ENCODE measurements around the gene FN3KRP.

DNA sequence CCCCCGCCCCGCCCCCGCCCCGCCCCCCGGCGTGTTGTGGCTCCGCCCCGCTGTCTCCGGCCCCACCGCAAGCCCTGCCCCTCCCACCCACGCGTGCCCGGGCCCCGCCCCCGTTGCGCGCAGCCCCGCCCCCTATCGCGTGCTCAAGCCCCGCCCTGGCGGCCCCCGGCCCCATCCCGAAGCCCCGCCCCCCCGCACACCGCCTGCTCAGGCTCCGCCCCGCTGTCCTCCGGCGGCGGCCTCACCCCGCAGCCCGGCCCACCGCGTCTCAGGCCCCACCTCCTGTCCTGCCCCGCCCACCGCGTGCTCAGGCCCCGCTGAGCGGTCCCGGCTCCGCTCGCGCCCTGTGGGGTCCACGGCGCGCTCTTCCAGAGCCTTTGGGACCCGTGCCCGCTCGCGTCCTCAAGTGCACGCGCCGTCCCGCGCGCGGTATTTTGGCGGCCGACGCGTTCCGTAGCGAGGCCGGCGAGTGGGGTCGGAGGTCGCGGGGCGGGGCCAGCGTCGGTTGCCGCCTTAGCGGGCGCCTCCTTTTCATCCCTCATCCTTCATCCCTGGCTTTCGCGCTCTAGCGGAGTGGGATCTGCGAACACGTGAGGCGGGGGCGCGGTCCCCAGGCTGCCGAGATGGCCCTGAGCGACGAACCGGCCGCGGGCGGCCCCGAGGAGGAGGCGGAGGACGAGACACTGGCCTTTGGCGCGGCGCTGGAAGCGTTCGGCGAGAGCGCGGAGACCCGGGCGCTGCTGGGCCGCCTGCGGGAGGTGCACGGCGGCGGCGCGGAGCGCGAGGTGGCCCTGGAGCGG, 35.3 kb downstream of the FN3KRP start, which contains the start of gene TBCD:
- TF ChIP-seq, protein P1, sequence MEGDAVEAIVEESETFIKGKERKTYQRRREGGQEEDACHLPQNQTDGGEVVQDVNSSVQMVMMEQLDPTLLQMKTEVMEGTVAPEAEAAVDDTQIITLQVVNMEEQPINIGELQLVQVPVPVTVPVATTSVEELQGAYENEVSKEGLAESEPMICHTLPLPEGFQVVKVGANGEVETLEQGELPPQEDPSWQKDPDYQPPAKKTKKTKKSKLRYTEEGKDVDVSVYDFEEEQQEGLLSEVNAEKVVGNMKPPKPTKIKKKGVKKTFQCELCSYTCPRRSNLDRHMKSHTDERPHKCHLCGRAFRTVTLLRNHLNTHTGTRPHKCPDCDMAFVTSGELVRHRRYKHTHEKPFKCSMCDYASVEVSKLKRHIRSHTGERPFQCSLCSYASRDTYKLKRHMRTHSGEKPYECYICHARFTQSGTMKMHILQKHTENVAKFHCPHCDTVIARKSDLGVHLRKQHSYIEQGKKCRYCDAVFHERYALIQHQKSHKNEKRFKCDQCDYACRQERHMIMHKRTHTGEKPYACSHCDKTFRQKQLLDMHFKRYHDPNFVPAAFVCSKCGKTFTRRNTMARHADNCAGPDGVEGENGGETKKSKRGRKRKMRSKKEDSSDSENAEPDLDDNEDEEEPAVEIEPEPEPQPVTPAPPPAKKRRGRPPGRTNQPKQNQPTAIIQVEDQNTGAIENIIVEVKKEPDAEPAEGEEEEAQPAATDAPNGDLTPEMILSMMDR (IDR thresholded peaks at IDR 0.05): no peak
- no peak for TF ChIP-seq POLR2A (IDR thresholded peaks at IDR 0.05)
